Panc1 (cell line): ENCODE results near the gene ZNF775. TPM values are rescaled to one million over a fixed set of nuclear protein-coding genes. Genes with fewer than 3 reads are reported as not detected.

ENCODE experiments used
- ATAC-seq: fragments of 200-7000 bp; cut with Tn5 transposase; 2 replicates; pipeline ENCODE4 v1.9.1; 2020; ENCODE audit warnings: mild to moderate bottlenecking, moderate library complexity
- BruUV-seq: library from RNA; stranded (reverse); fragments of 400-500 nt; replicated peaks from 2 replicates; lab custom pipeline; 2021; lab: Mats Ljungman, UMichigan
- CTCF ChIA-PET: fragments of 300-600 bp; sonication (Branson Sonifier 250); formaldehyde crosslinking; loops from one replicate; lab custom pipeline; 2022; ENCODE audit warnings: antibody characterized with exemption; lab: Charles Lee
- POLR2A ChIA-PET: fragments of 300-600 bp; sonication (Branson Sonifier 250); formaldehyde crosslinking; loops from one replicate; lab custom pipeline; 2022; ENCODE audit warnings: antibody characterized with exemption; lab: Charles Lee
- DNase-seq: peaks from one replicate; pipeline ENCODE4 v3.0.0-alpha.2; 2010; ENCODE audit warnings: low read depth, low spot score
- H3K27ac ChIP-seq: 2 replicates; pipeline ENCODE4 v1.5.1; 2011; ENCODE audit warnings: mild to moderate bottlenecking, low read length, inconsistent platforms
- H3K27me3 ChIP-seq: fragments of 200-500 bp; sonication (Bioruptor generic); 2 replicates; pipeline ENCODE4 v1.6.0; 2014; ENCODE audit warnings: low read length, inconsistent platforms; ENCODE audit not compliant: control insufficient read depth, insufficient read depth
- H3K36me3 ChIP-seq: fragments of 200-500 bp; sonication (Bioruptor generic); 2 replicates; pipeline ENCODE4 v1.5.1; 2014; ENCODE audit warnings: inconsistent platforms, mild to moderate bottlenecking, low read length, moderate library complexity; ENCODE audit not compliant: control insufficient read depth, insufficient read depth
- H3K4me1 ChIP-seq: 2 replicates; pipeline ENCODE4 v1.5.1; 2011; ENCODE audit warnings: inconsistent platforms, mild to moderate bottlenecking, low read length, moderate library complexity; ENCODE audit not compliant: control insufficient read depth, insufficient read depth
- H3K4me3 ChIP-seq, 2 experiments: 2 replicates each; pipeline ENCODE4 v1.5.1; 2011 to 2012; ENCODE audit warnings: low read depth in 2 of 2, low read length in 2 of 2, mild to moderate bottlenecking in 2 of 2, inconsistent platforms in 1 of 2, moderate library complexity in 1 of 2
- H3K9me3 ChIP-seq: fragments of 200-500 bp; sonication (Bioruptor generic); 2 replicates; pipeline ENCODE4 v1.5.1; 2014; ENCODE audit warnings: low read depth, mild to moderate bottlenecking, inconsistent platforms, low read length, moderate library complexity; ENCODE audit not compliant: control insufficient read depth, insufficient read depth
- POLR2AphosphoS5 ChIP-seq: IDR thresholded peaks from 2 replicates; pipeline ENCODE4 v1.6.1; 2012; ENCODE audit warnings: mild to moderate bottlenecking, low read depth, low read length, moderate library complexity
- SIN3A ChIP-seq: IDR thresholded peaks from 2 replicates; pipeline ENCODE4 v1.6.1; 2012; ENCODE audit warnings: low read depth, mild to moderate bottlenecking, low read length, moderate library complexity, borderline replicate concordance; ENCODE audit not compliant: insufficient read depth
- TCF7L2 ChIP-seq: IDR thresholded peaks from 2 replicates; pipeline ENCODE4 v1.6.1; 2011; ENCODE audit warnings: mild to moderate bottlenecking, low read depth, low read length, inconsistent platforms
- in situ Hi-C: cut with HindIII; loops from 2 replicates; pipeline ENCODE4 v1.10.0; 2016; ENCODE audit warnings: low sequenced_read_pairs, low pct_unique_long_range_greater_than_20kb
- intact Hi-C: fragments of 100-400 bp; cut with micrococcal nuclease; formaldehyde crosslinking; loops from one replicate; pipeline ENCODE4 v1.10.0; 2022; ENCODE audit not compliant: unreplicated experiment
- total RNA-seq: library from RNA; stranded (reverse); gene quantifications from one replicate; pipeline ENCODE4 v1.2.1, GENCODE V29; 2021; ENCODE audit not compliant: unreplicated experiment
- TF ChIP-seq, protein P1 (sequence below): fragments of 450-650 bp; IDR thresholded peaks from 2 replicates; pipeline ENCODE4 v1.5.1; 2017; ENCODE audit warnings: mild to moderate bottlenecking
- TF ChIP-seq, protein P2 (sequence below), 2 experiments: IDR thresholded peaks; 2 replicates each; pipeline ENCODE4 v1.6.1; 2011 to 2012; ENCODE audit warnings: low read depth in 2 of 2, control low read depth in 1 of 2, low read length in 1 of 2, mild to moderate bottlenecking in 1 of 2, moderate library complexity in 1 of 2; ENCODE audit not compliant: insufficient read depth in 1 of 2

The ZNF775 gene
- total RNA-seq, 1 experiment from 2014 or later = 14.7 TPM

- Histone ChIP-seq H3K36me3 (peaks cover 4% of the 10 kb centered on the region), H3K27ac (peak overlapping the region; percentile 98), H3K4me1 (peaks cover 70% of the 10 kb centered on the region), H3K4me3 (no peak overlapping the region), H3K9me3 (no peaks in the 10 kb centered on the region), H3K27me3 (no peaks in the 10 kb centered on the region)
- CTCF ChIA-PET = no interaction called here
- no peak for DNase-seq
- no TSS peak for BruUV-seq
- in situ Hi-C loops (no loop called here), intact Hi-C loops (no loop called here)
- POLR2A ChIA-PET = interaction anchor here (0.5 to 1.9 kb wide), 3 partner anchors 9 to 22 kb away, joined by 3 to 10 read pairs (median 5); partner anchors contain the start of gene REPIN1
- ATAC-seq = no peak
- TF ChIP-seq, protein P1, sequence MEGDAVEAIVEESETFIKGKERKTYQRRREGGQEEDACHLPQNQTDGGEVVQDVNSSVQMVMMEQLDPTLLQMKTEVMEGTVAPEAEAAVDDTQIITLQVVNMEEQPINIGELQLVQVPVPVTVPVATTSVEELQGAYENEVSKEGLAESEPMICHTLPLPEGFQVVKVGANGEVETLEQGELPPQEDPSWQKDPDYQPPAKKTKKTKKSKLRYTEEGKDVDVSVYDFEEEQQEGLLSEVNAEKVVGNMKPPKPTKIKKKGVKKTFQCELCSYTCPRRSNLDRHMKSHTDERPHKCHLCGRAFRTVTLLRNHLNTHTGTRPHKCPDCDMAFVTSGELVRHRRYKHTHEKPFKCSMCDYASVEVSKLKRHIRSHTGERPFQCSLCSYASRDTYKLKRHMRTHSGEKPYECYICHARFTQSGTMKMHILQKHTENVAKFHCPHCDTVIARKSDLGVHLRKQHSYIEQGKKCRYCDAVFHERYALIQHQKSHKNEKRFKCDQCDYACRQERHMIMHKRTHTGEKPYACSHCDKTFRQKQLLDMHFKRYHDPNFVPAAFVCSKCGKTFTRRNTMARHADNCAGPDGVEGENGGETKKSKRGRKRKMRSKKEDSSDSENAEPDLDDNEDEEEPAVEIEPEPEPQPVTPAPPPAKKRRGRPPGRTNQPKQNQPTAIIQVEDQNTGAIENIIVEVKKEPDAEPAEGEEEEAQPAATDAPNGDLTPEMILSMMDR = no peak
- TF ChIP-seq SIN3A = no peak
- TF ChIP-seq POLR2AphosphoS5 = no peak
- TF ChIP-seq, protein P2, sequence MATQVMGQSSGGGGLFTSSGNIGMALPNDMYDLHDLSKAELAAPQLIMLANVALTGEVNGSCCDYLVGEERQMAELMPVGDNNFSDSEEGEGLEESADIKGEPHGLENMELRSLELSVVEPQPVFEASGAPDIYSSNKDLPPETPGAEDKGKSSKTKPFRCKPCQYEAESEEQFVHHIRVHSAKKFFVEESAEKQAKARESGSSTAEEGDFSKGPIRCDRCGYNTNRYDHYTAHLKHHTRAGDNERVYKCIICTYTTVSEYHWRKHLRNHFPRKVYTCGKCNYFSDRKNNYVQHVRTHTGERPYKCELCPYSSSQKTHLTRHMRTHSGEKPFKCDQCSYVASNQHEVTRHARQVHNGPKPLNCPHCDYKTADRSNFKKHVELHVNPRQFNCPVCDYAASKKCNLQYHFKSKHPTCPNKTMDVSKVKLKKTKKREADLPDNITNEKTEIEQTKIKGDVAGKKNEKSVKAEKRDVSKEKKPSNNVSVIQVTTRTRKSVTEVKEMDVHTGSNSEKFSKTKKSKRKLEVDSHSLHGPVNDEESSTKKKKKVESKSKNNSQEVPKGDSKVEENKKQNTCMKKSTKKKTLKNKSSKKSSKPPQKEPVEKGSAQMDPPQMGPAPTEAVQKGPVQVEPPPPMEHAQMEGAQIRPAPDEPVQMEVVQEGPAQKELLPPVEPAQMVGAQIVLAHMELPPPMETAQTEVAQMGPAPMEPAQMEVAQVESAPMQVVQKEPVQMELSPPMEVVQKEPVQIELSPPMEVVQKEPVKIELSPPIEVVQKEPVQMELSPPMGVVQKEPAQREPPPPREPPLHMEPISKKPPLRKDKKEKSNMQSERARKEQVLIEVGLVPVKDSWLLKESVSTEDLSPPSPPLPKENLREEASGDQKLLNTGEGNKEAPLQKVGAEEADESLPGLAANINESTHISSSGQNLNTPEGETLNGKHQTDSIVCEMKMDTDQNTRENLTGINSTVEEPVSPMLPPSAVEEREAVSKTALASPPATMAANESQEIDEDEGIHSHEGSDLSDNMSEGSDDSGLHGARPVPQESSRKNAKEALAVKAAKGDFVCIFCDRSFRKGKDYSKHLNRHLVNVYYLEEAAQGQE (IDR thresholded peaks at IDR 0.05; ENCODE audit: insufficient read depth in 1 of 2, low read depth in 2 of 2, low read length in 1 of 2) = no peak
- no peak for TF ChIP-seq TCF7L2
Observed at GRCh38 chr7:150377196-150377595, 1.9 kb upstream of the ZNF775 start.

GRCh38 chr7:150377635-150378034 lies 1.5 kb upstream of the ZNF775 start:
- DNase-seq (no peak), ATAC-seq (no peak)
- intact Hi-C loops = no loop called here
- peak overlapping the region; percentile 98 for H3K27ac ChIP-seq
- no peaks in the 10 kb centered on the region for H3K9me3 ChIP-seq
- BruUV-seq = no TSS peak
- in situ Hi-C loops = no loop called here
- no peak for TF ChIP-seq TCF7L2
- TF ChIP-seq SIN3A = no peak
- TF ChIP-seq, protein P1 = no peak
- TF ChIP-seq POLR2AphosphoS5 = no peak
- TF ChIP-seq, protein P2 (IDR thresholded peaks at IDR 0.05; ENCODE audit: insufficient read depth in 1 of 2, low read depth in 2 of 2, low read length in 1 of 2) = no peak
- POLR2A ChIA-PET = interaction anchor here (0.5 to 1.9 kb wide), 3 partner anchors 9 to 22 kb away, joined by 3 to 10 read pairs (median 5); partner anchors contain the start of gene REPIN1
- CTCF ChIA-PET = no interaction called here
- no peaks in the 10 kb centered on the region for H3K27me3 ChIP-seq
- H3K36me3 ChIP-seq = peaks cover 4% of the 10 kb centered on the region
- peaks cover 73% of the 10 kb centered on the region for H3K4me1 ChIP-seq
- H3K4me3 ChIP-seq = no peak overlapping the region
